Gastroesophageal sphincter (tissue), 3 donors: ENCODE measurements around the gene TANC1.

Source experiments
- POLR2A ChIP-seq, 2 donors: fragments of 450-650 bp; IDR thresholded peaks; one replicate each; pipeline ENCODE4 v1.6.1; 2017; ENCODE audit warnings: antibody characterized with exemption in 2 of 2, mild to moderate bottlenecking in 2 of 2, moderate library complexity in 1 of 2
- TF ChIP-seq, protein P1 (sequence below), 4 experiments: fragments of 200-600 bp in 2 of 4; fragments of 450-650 bp in 2 of 4; sonication (generic) in 1 of 4; IDR thresholded peaks; one replicate each; pipeline ENCODE4 v1.5.1; 2017 to 2019; ENCODE audit warnings: antibody characterized with exemption in 4 of 4, mild to moderate bottlenecking in 2 of 4, moderate library complexity in 2 of 4

DNA sequence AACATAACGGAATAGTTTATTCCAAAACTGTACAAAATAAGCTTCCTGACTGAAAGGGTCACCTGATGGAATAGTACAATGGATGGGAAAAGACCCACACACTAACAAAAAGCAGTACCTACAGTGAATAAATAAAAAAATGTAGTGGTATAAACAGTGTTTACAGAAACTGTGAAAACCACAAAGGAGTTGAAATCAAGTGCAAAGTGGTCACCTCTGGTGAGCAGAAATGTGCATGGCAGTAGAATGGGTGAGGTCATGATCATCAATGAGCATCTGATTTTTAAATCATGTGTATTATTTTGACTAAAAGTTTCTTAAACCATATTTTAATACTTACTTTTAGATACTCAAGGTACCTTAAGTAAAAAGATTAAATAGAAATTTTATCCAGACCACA lies 306.7 kb downstream of the TANC1 start:
- TF ChIP-seq, protein P1, sequence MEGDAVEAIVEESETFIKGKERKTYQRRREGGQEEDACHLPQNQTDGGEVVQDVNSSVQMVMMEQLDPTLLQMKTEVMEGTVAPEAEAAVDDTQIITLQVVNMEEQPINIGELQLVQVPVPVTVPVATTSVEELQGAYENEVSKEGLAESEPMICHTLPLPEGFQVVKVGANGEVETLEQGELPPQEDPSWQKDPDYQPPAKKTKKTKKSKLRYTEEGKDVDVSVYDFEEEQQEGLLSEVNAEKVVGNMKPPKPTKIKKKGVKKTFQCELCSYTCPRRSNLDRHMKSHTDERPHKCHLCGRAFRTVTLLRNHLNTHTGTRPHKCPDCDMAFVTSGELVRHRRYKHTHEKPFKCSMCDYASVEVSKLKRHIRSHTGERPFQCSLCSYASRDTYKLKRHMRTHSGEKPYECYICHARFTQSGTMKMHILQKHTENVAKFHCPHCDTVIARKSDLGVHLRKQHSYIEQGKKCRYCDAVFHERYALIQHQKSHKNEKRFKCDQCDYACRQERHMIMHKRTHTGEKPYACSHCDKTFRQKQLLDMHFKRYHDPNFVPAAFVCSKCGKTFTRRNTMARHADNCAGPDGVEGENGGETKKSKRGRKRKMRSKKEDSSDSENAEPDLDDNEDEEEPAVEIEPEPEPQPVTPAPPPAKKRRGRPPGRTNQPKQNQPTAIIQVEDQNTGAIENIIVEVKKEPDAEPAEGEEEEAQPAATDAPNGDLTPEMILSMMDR (IDR thresholded peaks at IDR 0.05): no peak
- no peak for TF ChIP-seq POLR2A (IDR thresholded peaks at IDR 0.05)
